G401 (cell line): ENCODE data around the gene LRP10. TPM values are rescaled to one million over a fixed set of nuclear protein-coding genes. Genes with fewer than 3 reads are reported as not detected.

Experiments used
- DNase-seq: peaks from one replicate; pipeline ENCODE4 v3.0.0-alpha.2; 2015; ENCODE audit warnings: low spot score
- in situ Hi-C: cut with HindIII; loops from 2 replicates; pipeline ENCODE4 v1.10.0; 2016; ENCODE audit warnings: low sequenced_read_pairs, mixed read lengths
- total RNA-seq: library from RNA; depleted of rRNA; stranded (reverse); fragments of >200 nt; shearing (Covaris generic); gene quantifications from 2 replicates; pipeline ENCODE4 v1.2.3, GENCODE V29; 2014

LRP10 gene
- total RNA-seq, 1 experiment from 2014 or later, result 37.1 TPM

GRCh38 chr14:22883173-22883976 lies 11.8 kb downstream of the LRP10 start, which contains the start of gene REM2:
TSS of gene REM2 (plus strand) at chr14:22883222. CDS start at chr14:22883288, 66 bp downstream.
- peak; percentile 36 for DNase-seq
- in situ Hi-C loops, result no loop called here

- in situ Hi-C loops, result no loop called here
- DNase-seq, result no peak
Measured at GRCh38 chr14:22884076-22884737, 12.7 kb downstream of the LRP10 start.

- DNase-seq, result no peak
- in situ Hi-C loops, result no loop called here
Measured at GRCh38 chr14:22884738-22885523, 13.4 kb downstream of the LRP10 start.

GRCh38 chr14:22885975-22886374 lies 14.4 kb downstream of the LRP10 start:
- in situ Hi-C loops, result no loop called here
- DNase-seq, result no peak

- DNase-seq, result no peak
- in situ Hi-C loops, result no loop called here
Measured at GRCh38 chr14:22886500-22887259, 15.1 kb downstream of the LRP10 start.

GRCh38 chr14:22887260-22887989 lies 15.9 kb downstream of the LRP10 start:
- DNase-seq, result peak; percentile 37

GRCh38 chr14:22887990-22888378 lies 16.4 kb downstream of the LRP10 start:
- in situ Hi-C loops, result no loop called here
- DNase-seq, result no peak

More at GRCh38 chr14:22887260-22887989, 15.9 kb downstream of the LRP10 start:
- in situ Hi-C loops, result no loop called here

- DNase-seq, result no peak
- in situ Hi-C loops, result no loop called here
Measured at GRCh38 chr14:22888662-22889061, 17.1 kb downstream of the LRP10 start.

GRCh38 chr14:22890416-22890815 lies 18.9 kb downstream of the LRP10 start:
- DNase-seq, result no peak
- in situ Hi-C loops, result no loop called here

- no peak for DNase-seq
- in situ Hi-C loops, result no loop called here
Measured at GRCh38 chr14:22892488-22892887, 20.9 kb downstream of the LRP10 start.

- DNase-seq, result no peak
- in situ Hi-C loops, result no loop called here
Measured at GRCh38 chr14:22893706-22894105, 22.2 kb downstream of the LRP10 start.

GRCh38 chr14:22895402-22895801 lies 23.9 kb downstream of the LRP10 start:
- no peak for DNase-seq
- in situ Hi-C loops, result no loop called here

- DNase-seq, result no peak
- in situ Hi-C loops, result no loop called here
Measured at GRCh38 chr14:22896356-22896755, 24.8 kb downstream of the LRP10 start.

- DNase-seq, result no peak
- in situ Hi-C loops, result no loop called here
Measured at GRCh38 chr14:22896760-22897159, 25.2 kb downstream of the LRP10 start.

GRCh38 chr14:22897357-22897756 lies 25.8 kb downstream of the LRP10 start:
- DNase-seq, result no peak
- in situ Hi-C loops, result no loop called here

GRCh38 chr14:22898302-22899090 lies 27.0 kb downstream of the LRP10 start:
- in situ Hi-C loops, result no loop called here
- no peak for DNase-seq

GRCh38 chr14:22900081-22900799 lies 28.7 kb downstream of the LRP10 start:
- in situ Hi-C loops, result no loop called here
- peak; percentile 63 for DNase-seq
